Activated CD4-positive, alpha-beta T cell treated with anti-CD3 and anti-CD28 coated beads for 1 hour (primary cell): ENCODE results near the gene FIGN.

Experiments
- DNase-seq: peaks from one replicate; pipeline ENCODE4 v3.0.0-alpha.2; 2020

FIGN gene

GRCh38 chr2:163701399-163702195 is 34.2 kb downstream of the FIGN start:
- DNase-seq, result no peak

DNA sequence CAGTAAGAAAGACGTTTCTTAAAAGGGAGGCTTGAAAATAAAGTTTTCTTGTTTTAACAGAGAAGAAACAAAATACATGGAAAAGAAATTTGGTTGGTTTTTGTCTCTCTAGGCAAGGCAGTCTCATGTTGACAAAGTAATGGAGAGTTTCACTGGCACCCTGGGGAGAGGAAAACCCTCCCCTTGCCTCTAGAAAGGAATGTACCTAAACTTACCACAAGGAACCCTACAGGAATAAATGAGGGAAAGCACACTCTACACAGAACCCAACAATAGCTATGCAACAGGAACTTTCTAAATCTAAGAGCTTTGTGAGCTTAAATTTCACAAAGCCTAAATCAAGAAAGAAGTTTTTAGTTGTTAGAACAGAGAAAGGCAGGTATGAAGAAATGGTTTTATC is 37.0 kb downstream of the FIGN start:
- no peak for DNase-seq

DNA sequence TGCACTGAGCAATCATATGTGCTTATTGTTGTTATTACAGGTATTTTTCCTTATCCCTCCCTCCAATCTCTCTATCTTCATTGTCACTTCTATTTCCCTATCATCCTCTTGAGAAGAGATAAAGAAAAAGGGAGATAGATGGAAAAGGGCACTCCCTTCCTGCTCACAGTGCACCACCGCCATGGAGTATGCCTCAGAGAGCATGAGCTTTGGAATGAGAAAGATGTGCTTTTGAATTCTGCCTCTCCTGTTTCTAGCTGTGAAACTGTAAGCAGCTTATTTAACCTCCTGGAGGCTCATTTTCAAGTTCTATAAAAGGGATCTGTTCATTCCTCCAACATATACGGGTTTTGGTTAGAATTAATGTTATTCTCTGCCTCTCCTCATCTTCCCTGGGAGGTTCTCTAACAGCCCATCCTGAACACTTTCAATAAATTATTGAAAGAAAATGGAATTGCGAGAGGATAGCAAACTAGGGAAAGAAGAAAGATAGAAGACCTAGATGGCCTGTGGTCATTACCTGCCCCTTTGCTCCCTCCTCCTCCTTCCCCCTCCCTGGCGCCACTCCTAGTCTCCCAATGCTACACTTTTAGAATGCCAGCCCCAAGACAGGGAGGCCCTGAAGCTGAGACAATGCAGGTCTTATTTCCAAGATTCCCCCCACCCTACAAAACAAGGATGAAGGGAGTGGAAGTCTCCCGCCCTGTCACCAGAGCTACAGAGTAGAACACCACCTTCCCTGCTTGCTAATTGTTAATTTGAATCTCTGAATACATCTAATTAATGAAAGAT is 37.8 kb downstream of the FIGN start:
- DNase-seq, result no peak

- DNase-seq, result no peak
Measured at GRCh38 chr2:163697429-163697828, 38.4 kb downstream of the FIGN start.

- DNase-seq, result no peak
Measured at GRCh38 chr2:163693484-163693883, 42.3 kb downstream of the FIGN start.

DNA sequence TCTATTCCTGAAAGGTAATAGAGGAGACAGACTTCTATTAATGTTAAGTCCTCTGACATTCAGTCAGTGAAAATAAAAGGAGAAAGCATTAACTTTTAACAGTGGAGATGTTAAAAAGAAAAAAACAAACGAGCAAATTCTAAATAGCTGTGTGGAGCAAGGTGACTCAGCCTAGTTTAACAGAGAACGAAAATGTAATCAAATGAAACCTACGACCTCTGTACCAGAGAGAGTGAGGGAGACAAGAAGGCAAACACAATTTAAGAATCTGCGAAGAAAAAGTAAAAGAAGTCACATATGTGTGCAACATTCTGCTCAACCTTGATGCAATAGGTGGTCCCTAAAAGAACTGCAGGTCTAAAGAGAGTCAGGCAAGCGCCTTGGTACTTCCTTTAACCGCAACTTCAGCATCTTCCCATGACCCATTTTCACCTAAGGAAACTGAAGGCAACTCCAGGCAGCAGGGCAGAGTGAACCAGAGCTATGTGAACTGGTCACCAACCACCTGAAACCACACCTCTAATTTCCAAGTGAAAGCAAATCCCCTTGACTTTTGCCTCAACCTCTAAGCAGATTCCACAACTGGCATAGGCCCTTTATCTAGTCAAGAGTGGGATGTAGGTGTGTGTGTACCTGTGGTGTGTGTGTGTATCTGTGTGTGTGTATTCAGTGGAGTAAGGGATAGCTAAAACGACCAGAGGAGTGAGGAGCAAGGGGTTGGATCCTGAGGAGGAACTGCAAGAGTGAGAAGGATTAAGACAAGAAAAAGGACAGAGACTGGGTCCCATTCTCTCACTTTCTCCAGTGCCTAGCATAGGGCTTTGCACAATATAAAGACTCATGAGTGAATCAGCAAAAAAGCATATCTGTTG is 43.0 kb downstream of the FIGN start:
- no peak for DNase-seq

- DNase-seq, result no peak
Measured at GRCh38 chr2:163692081-163692480, 43.7 kb downstream of the FIGN start.

DNA sequence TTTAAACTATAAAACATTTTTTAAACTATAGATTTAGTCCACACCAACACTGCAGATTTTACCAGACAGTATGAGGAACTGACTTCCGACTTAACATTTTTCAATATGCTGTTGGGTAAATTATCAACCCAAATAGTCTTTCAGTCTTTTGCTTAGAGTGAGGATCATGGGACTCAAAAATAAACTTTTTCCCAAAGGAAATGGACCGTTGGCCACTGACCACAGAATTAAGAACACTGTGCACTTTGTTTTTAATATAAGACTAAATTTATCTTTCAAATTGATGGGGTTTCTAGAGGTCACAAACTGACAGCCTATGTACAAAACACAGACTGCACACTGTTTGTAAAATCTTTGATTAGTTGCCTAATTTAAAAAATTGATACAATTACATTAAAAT is 44.9 kb downstream of the FIGN start:
- DNase-seq, result no peak

GRCh38 chr2:163687217-163687616 is 48.6 kb downstream of the FIGN start:
- no peak for DNase-seq

GRCh38 chr2:163686289-163686688 is 49.5 kb downstream of the FIGN start:
- no peak for DNase-seq

- DNase-seq, result no peak
Measured at GRCh38 chr2:163682695-163683094, 53.1 kb downstream of the FIGN start.

DNA sequence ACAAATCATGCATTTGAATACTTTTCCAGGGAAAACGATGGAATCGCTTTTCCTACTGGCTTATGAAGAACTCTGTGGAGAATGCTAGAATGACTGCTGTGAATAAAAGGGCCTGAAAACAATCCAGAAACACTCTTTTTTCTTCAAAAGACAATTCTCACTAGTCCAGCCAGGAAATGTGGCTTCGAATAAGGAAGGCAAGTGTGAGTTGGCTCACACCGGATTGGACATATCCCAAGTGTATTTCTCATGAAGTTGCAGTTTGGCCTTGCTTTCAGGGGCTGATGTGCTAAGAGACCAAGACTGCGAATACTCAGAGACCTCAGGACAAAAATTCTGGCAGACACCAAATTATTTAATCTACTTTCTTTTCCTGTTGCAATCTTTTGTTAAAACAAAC is 54.1 kb downstream of the FIGN start:
- no peak for DNase-seq

GRCh38 chr2:163675388-163675787 is 60.4 kb downstream of the FIGN start:
- no peak for DNase-seq

- no peak for DNase-seq
Measured at GRCh38 chr2:163673522-163673921, 62.3 kb downstream of the FIGN start.

- no peak for DNase-seq
Measured at GRCh38 chr2:163670929-163671328, 64.9 kb downstream of the FIGN start.

DNA sequence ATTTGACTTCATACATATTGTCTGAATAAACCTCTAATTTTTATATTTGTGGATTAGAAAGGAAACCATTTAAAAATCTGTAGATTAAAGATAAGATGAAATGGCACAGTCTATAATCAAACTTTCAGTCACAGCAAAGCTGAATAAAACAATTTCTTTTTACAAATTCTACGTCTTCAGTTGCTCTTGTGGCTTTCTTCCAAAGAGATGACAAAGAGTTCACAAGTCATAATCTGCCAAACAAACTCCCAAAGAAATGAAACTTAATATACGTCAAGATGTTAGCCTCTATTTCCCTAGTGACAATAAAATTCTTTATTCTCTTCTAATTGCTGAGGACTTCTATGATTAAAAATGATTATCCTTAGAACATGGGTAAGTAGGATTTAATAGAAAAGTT is 66.3 kb downstream of the FIGN start:
- no peak for DNase-seq

DNA sequence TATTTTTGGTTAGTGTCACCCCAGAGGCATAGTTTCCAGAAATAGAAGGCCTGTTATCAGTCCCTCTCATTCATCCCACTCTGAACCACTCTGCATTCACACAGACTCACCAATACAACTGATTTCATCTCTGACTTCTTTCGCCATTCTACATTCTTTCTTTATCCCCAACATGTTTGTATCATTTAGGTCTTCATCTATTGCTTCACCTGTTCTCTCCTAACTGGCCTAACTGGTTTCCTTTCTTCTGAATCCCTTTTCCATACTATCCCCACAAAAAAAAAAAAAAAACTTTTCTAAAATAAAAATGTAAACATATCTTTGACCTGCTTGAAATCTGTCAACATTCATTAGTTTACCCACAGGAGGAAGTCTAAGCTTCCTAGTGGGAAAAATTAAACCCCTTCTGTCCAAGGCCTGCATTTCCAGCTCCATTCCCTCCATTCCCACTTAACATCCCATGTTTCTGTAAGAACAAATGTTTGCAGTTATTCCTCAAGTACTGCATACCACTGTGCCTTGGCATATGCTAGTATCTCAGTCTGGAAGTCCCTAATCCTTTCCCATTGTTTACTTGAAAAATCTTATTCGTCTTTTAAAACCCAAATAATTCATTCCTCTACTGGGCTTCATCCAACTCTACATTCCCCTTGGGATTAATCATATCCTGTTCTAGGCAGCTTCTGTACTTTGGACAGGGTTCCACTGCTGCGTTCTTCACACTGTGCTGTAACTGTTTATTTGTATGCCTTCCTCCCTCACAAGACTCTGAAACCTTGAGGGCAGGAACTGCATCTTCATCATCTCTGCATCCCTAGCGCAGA is 68.5 kb downstream of the FIGN start:
- no peak for DNase-seq

- DNase-seq, result no peak
Measured at GRCh38 chr2:163665817-163666216, 70.0 kb downstream of the FIGN start.

- DNase-seq, result no peak
Measured at GRCh38 chr2:163665051-163665450, 70.8 kb downstream of the FIGN start.

- no peak for DNase-seq
Measured at GRCh38 chr2:163664610-163665009, 71.2 kb downstream of the FIGN start.

GRCh38 chr2:163662141-163662780 is 73.5 kb downstream of the FIGN start:
- no peak for DNase-seq

- DNase-seq, result no peak
Measured at GRCh38 chr2:163659224-163659623, 76.6 kb downstream of the FIGN start.
